HG02970 (cell line): Measurements from ENCODE around the gene ACSF2.
A peak's percentile ranks its signal among the peaks of the same experiment; 100 is the strongest.
"Not testable (repeated sequence)": the region's sequence is repeated elsewhere in the genome, so short reads cannot be mapped to it uniquely, and the experiment has no call there.

Experiments used
- ATAC-seq: cut with Tn5 transposase; IDR thresholded peaks from one replicate; pipeline ENCODE4 v1.9.1; 2021; ENCODE audit warnings: mild to moderate bottlenecking, moderate library complexity, moderate number of reproducible peaks; ENCODE audit not compliant: unreplicated experiment, low FRiP score

Gene ACSF2, protein sequence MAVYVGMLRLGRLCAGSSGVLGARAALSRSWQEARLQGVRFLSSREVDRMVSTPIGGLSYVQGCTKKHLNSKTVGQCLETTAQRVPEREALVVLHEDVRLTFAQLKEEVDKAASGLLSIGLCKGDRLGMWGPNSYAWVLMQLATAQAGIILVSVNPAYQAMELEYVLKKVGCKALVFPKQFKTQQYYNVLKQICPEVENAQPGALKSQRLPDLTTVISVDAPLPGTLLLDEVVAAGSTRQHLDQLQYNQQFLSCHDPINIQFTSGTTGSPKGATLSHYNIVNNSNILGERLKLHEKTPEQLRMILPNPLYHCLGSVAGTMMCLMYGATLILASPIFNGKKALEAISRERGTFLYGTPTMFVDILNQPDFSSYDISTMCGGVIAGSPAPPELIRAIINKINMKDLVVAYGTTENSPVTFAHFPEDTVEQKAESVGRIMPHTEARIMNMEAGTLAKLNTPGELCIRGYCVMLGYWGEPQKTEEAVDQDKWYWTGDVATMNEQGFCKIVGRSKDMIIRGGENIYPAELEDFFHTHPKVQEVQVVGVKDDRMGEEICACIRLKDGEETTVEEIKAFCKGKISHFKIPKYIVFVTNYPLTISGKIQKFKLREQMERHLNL

DNA sequence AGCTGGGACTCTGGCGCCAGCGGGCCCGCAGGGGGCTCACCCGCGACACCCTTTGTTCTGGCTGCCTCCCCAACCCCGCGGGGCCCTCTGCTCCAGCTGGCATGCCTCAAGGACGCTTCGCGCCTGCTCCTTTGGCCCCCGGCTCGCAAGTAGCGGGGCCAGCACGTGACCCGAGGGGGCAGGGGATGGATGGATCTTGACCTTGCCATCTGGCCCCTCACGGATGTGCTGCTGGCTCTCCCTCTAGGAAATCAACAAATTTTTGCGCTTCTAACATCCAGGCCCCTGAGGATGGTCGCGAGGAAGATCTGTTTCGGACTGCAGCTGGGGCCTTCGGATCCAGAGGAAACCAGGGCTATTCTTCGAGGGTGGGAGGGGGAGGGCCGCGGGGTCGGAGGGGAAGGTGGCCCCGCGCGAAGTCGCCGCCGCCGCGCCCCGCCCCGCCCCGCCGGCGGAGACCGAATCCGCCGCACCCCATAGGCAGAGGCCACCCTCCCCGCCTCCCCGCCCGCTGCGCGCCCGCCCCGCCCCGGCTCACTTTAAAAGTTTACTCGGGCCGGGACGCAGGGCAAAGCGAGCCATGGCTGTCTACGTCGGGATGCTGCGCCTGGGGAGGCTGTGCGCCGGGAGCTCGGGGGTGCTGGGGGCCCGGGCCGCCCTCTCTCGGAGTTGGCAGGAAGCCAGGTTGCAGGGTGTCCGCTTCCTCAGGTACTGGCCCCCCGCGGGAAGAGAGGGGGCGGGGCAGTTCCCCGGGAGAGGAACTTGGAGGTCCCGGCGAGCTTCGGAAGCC lies at the start of gene ACSF2:
Gene ACSF2, plus strand, starts transcription at position 537 of the 790 bp plus-strand sequence. Its CDS starts 44 bp downstream, at position 581.
- ATAC-seq, result peak; percentile 46

DNA sequence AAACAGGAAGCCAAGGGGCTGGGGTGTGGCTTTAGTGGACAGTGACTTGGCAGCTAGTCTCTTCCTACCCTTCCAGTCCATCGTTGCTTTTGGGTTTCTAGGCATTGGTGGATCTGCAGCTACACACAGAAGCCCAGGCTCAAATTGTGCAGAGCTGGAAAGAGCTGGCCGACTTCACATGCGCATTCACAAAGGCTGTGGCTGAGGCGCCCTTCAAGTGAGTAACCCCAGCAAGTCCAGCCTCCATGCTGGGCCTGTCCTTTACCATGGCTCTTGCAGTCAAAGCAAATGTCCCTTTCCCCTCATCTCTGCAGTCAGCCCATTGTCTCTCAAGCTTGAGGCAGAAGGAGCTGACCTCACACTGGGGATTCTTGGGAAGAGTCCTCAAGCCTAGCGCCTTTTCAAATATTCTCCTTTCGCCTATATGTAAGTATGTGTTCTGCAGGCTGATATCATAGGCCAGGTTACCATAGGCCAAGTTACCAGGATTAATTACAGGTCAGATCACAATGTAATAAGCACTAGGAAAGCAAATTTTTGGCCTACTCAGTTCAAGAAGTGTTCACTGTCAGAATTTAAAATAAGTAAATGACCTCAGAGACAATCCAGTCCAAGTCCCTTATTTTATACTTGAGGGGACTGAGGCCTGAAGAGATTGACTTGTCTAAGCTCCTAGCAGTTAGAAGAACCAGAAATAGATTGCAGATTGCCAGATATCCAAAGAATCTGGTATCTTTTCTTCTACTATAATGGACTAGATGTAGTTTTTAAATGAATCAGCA lies 46.5 kb upstream of the ACSF2 start:
- no peak for ATAC-seq

DNA sequence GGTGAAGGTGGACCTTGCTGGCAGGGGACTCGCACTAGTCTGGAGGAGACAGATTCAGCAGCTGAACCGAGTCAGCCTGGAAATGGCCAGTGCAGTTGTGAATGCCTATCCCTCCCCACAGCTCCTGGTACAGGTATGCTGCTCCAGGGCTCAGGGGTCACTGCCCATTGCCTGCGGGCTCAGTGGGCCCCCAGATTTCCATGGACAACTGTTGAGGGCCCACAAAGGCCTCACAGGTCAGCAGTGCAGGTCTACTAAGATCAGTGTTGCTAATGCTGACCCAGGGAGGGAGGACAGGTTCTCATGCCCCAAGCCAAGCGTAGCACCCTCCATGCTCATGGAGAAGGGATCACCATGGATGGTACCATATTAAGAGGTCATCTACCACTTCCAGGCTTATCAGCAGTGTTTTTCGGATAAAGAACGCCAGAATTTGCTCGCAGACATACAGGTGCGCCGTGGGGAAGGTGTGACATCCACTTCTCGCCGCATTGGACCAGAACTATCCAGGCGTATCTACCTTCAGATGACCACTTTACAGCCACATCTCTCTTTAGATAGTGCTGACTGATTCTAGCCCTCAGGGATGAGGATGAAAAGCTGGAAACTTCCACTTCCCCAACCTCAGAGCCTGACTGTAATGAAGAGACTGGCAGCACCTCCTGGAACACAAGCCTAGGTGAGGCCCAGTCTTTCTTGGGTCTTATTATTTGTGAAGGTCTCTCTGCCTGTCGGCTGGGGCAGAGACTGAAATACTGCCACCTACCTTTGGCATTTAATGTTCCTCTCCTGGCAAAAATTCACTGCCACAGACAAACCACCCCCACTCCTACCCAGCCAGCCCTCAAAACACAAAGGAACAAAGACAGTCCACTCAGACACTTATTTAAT lies 45.4 kb upstream of the ACSF2 start:
- no peak for ATAC-seq

DNA sequence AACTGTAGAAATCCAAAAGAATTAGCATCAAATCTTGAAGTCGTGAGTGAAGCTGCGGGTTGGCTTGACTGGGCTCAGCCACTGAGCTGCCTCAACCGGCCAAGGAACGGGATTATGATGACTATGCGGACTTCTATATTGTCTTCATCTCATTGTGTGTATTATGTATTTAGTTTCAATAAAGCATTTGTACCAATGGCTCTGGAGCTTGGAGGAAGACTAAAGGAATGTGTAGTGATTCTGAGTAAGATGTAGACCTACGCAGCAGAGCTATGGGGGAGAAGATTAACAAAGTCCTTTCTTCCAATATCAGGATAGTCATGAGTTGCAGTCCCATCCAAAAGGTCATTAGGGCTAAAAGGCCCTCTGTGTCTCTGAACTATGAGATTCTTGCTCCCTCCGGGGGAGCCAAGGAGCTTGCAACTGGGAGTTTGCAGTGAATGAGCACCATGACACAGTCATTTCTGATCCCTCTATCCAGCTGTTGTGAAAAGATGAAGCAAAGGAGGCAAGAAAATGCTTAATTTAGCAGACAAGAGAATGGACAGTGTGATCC lies 44.7 kb upstream of the ACSF2 start:
- ATAC-seq, result no peak

DNA sequence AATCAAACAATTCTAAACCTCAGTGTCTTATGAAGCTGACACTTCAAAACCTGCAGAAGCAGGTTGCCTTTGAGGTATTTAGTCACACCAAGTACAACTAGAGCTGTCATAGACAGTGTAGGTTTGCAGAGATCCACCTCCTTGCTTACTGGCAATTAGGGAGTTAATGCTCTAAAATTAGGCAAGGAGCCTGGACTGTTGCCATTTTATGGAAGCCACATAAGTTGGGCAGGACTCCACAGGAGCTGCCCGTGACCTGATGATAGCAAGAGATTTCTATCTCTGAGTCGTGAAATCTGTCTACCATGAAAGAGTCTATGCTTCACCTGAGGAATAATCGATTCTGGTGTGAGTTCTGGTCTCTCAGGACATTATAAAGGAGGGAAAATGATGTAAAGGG lies 44.1 kb upstream of the ACSF2 start:
- no peak for ATAC-seq

DNA sequence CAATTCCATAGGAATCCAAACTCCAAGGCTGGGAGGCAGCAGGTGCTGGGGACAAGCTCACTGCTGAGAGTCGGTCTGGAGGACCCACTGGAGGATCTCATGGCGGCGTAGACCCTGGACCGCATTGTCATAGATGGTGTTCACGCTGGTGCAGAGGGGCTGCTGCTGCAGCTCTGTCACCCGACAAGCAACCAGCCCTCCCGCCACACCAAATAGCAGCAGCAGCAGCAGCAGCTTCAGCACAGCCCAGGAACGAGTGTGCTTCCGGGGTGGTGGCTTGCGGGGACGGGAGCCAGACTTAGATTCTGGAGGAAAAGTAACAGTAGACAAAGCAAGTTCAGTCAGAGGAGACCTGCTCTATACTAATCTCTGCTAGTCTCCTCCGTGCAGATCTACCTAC lies 43.1 kb upstream of the ACSF2 start:
- ATAC-seq, result no peak

DNA sequence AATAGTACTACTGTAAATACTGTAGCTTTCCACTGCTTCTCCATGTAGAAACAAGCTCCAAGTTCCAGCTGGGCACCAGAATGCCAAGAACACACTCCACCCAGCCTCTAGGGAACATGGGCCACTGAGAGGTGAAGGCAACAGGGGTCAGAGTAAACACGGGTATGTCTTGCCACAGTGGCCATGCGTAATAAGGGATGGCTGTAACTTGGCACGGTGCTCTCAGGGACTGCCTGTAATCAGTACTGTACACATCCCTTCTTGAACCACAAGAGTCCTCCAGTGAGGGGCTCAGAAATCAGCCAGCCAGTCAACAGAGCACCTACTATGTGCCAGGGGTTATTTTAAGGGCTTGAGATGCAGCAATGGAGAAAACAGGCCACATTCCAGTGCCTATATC lies 39.5 kb upstream of the ACSF2 start:
- ATAC-seq, result no peak

DNA sequence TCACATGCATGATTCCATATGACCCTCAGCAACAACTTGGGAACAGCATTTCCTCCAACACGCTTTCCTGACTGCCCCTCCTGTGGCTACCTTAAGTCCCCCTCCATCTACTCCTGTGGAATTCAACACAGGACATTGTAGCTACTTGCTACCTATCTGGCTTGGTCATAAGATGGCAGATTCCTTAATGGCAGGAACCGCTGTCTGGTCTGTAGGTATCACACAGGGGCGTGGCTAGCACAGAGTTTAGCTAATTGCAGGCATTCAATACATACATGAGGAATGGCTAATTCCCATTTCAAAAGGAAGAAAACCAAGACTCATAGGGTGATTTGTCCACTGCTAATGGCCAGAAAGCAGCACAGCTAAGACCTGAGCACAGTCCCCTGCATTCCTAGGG lies 37.3 kb upstream of the ACSF2 start:
- no peak for ATAC-seq

DNA sequence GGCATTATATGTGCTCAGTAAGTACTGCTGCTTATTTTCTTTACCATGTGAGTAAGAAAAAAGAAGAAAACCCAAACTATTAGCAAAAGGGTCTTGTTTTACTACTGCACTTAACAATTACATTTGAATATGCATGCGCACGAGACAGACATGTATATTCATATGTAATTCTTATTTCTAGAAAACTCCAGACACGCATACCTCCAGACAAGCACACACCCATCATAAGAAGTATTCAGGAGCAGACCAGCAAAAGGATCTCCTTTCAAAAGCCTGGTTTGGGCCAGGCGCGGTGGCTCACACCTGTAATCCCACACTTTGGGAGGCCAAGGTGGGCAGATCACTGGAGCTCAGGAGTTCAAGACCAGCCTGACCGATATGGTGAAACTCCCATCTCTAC lies 36.5 kb upstream of the ACSF2 start:
- no peak for ATAC-seq

DNA sequence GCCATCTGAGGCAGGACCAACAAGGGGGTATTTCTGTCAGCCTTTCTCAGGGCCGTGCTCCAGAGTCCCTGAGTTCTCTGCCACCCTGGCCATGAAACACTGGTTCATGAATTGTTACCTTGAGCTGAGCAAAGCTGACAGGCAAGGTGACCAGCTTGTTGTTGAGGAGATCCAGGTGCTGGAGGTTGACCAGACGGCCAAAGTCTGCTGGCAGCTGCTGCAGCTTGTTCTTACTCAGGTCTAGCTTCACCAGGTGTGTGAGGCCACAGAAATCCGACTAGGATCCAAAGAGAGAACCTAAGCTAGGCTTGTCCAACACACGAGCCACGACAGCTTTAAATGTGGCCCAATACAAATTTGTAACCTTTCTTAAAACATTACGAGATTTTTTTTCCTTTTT lies 33.4 kb upstream of the ACSF2 start:
- ATAC-seq, result no peak

DNA sequence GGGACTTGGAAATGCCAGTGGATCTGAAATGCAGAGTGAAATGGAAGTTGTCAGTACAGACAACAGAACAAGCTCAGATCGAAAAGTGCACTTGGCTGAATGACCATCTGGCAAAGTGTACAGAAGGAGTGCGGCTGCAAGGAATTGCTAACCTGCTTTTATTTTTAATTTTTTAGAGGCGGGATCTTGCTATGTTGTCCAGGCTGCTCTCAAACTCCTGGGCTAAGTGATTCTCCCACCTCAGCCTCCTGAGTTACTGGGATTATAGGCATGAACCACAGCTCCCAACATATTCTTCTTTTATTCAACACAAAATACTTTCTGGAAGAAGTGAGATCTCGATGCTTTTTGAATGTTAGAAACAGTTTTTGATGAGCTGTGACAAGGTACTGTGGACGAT lies 32.3 kb upstream of the ACSF2 start:
- ATAC-seq, result no peak

DNA sequence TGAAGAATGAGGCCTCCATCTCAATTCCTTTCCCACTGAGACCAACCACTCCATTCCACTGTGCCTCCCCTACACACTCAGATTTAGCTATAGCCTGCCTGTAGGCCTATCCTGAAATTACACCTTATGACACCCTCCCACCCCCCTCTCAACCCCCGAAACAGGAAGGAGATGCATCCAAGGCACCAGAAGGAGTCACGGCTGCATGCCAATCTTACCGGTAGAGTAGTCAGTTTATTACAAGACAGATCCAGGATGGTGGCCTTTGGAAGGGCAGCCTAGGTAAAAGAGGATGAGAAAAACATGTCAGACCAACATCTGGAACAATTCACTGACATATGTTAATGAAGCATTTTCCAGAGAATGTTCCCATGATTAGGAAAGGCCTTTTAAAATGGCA lies 31.3 kb upstream of the ACSF2 start:
- no peak for ATAC-seq

DNA sequence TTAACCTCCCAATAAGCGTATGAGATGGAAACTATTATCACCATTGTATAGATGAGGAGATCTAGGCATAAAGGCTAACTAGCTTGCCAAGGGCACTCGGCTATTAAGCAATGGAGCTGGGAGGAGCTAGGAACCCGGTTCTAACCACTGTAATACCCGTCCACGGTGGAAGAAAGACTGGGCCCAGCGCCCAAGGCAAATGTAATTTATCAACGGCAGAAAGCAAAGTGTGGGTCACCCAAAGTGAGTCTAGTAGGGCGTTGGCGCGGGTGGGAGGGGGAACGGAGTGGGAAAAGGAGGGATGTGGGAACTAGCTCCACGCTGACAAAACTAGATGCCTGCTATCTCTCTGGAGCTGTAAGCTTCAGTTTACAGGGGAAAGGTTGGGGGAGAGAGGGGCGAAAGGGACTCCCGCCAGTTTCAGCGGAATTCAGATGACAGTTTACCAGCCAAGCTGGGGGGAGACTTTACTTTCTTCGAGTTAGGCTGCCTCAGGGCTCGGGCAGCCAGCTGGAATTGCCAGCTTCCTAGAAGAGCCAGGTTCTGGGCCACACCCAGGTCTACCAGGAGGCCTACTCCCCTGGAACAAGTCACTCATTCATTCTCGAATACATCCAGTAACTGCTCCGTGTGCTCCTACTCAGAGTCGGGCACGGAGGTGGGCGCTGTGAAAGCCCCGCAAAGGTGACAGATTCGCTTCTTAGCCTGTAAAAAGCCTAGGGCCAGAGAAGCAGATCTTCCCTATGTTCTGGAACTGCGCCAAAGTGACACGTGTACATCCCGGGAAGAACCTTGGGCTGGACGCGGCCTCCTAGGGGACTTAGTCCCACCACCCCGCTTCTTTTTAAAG lies 29.5 kb upstream of the ACSF2 start:
- ATAC-seq, result no peak

DNA sequence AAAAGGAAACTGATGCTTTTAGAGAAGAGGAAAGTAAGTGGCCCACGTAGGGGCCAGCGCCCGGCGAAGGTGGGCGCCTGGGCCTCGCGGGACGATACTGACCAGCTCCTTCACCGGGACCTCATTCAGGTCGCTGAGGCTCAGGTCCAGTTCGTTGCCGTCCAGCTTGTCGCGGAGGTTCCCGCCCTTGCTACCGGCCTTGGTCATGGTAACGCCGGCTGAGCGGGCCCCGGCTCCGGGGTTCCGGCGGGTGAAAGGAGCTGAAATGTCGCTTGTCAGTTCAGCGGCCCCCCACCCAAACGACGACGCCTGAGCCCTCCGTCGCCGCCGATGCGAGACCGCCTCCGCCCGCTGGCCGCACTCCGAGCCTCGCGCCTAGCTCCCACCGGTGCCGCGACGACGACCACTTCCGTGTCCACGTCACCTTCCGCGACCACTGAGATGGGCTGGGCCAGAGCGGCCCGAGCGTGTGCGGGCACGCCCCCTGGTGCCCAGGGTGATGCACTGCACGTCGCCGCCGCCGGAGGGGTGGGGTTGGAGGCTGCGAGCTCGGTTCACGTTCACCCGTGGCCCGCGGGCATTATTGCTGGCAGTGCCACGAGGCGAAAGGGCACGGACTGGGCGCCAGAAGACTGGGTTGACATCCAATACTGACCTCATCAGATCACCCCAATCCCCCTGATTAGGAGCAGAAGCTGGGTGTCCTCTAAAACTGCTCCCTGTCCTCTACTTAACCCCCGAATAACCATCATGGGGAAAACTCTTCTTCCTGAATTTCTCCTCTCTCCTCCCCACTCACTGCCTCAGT lies 28.7 kb upstream of the ACSF2 start, which contains the start of gene LRRC59:
Gene LRRC59, minus strand, starts transcription at position 413 of the 808 bp plus-strand sequence. Its CDS starts 206 bp downstream, at position 207.
- peak; percentile 97 for ATAC-seq

DNA sequence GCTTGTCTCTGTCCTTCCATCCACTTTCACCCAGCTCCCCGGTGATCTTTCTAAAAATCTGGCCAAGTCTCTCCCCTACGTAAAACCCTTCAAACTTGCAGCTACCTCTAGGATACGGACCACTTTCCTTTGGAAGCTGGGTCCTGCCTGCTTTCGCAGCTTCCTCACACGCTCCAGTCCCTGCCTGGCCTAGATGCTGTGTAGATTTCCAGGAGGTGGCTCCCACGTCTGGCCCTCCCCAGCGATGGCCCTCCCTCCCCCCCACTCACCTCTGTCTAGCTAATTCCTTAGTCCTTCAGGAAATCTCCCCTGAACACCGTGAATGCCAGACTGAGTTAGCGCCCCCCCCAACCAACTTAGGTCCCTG lies 28.1 kb upstream of the ACSF2 start:
- no peak for ATAC-seq

DNA sequence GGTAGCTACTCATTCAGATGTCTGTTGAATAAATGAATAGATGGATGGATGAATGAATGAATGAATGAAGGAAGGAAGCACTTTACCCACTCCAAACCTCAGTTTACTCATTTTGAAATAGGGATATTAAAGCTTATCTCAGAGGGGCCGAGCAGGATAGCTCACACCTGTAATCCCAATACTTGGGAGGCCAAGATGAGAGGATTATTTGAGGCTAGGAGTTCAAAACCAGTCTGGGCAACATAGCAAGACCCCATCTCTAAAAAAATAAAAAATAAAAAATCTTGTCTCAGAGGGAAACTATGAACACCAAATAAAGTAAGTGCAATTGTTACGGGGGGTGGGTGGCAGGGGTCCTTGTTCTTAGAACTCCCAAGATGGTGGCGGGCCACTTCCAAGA lies 27.3 kb upstream of the ACSF2 start:
- not testable (repeated sequence) for ATAC-seq

DNA sequence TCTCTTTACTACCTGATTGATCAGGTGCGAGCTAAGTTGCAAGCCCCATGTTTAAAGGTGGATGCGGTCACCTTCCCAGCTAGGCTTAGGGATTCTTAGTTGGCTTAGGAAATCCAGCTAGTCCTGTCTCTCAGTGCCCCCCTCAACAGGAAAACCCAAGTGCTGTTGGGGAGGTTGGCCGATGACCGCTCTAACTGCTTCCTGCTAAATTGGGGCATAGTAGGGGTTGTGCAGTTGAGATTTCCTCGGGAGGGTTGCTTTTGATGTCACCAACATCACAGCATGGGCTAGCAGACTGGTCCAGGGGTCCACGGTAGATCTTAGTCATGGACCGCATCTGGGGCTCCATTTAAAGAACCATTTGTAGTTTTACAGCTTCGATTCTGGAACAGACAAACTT lies 26.4 kb upstream of the ACSF2 start:
- ATAC-seq, result not testable (repeated sequence)
